Left lung (tissue), 14 donors: ENCODE measurements around the gene VIP. TPM values are rescaled to one million over a fixed set of nuclear protein-coding genes. Genes with fewer than 3 reads are reported as not detected.
"Not testable (repeated sequence)": the region's sequence is repeated elsewhere in the genome, so short reads cannot be mapped to it uniquely, and the experiment has no call there.

ENCODE experiments used
- ATAC-seq: fragments of 200-7000 bp; cut with Tn5 transposase; one replicate; pipeline ENCODE4 v1.9.1; 2020; ENCODE audit warnings: moderate library complexity
- DNase-seq, 4 donors: peaks; one replicate each; pipeline ENCODE4 v3.0.0-alpha.2; 2013 to 2020
- H3K27ac ChIP-seq, 2 donors: fragments of 200-600 bp; sonication (generic) in 1 of 2; one replicate each; pipeline versions ENCODE4 v1.5.0 to v1.8.0; 2020 to 2021
- H3K27me3 ChIP-seq, 2 donors: fragments of 200-600 bp; sonication (generic) in 1 of 2; one replicate each; pipeline versions ENCODE4 v1.5.0 to v1.8.0; 2020 to 2021
- H3K36me3 ChIP-seq, 2 donors: fragments of 200-600 bp; sonication (generic) in 1 of 2; one replicate each; pipeline versions ENCODE4 v1.5.0 to v1.8.0; 2020 to 2021
- H3K4me1 ChIP-seq, 2 donors: fragments of 200-600 bp; one replicate each; pipeline ENCODE4 v1.8.0; 2021
- H3K4me3 ChIP-seq, 2 donors: fragments of 200-600 bp; sonication (generic) in 1 of 2; one replicate each; pipeline versions ENCODE4 v1.5.0 to v1.8.0; 2020 to 2021; ENCODE audit warnings: mild to moderate bottlenecking in 1 of 2
- H3K9me3 ChIP-seq, 2 donors: fragments of 200-600 bp; sonication (generic) in 1 of 2; one replicate each; pipeline versions ENCODE4 v1.5.0 to v1.8.0; 2020 to 2021
- CTCF ChIP-seq, 2 donors: fragments of 200-600 bp; sonication (generic) in 1 of 2; IDR thresholded peaks; one replicate each; pipeline versions ENCODE4 v1.5.0 to v1.8.0; 2021; ENCODE audit warnings: antibody characterized with exemption in 2 of 2
- intact Hi-C, 2 donors: fragments of 100-400 bp; cut with DNase I; formaldehyde crosslinking; loops; one replicate each; pipeline versions ENCODE4 v1.11.2 to v1.14.2; 2022
- long read RNA-seq, 12 donors: library from polyadenylated mRNA in 2 of 12; unstranded in 2 of 12; transcript quantifications; one replicate each; pipeline ENCODE4 v2.0.0 and lab custom pipeline, GENCODE V29; 2019 to 2026
- polyA plus RNA-seq, 6 donors: library from polyadenylated mRNA; unstranded; fragments of 120-200 nt; gene quantifications; one replicate each; pipeline ENCODE4 v1.2.1, GENCODE V29; 2013; ENCODE audit not compliant: insufficient read length in 6 of 6
- total RNA-seq, 2 donors: library from RNA; stranded (reverse); fragmentation: NEBNext Ultra II Directional; extraction: Animal tissue kit (Norgen Biotek cat#: 25700); gene quantifications; one replicate each; pipeline ENCODE4 v1.2.1, GENCODE V29; 2021
- donor health status: DM: no; HTN: yes; CAD: no.
- donor health status: DM: no; HTN: no; CAD: no.

VIP gene
- total RNA-seq, result 1 to 10 TPM in 1 of 2 donors, under 1 TPM in 1; 0.23 to 1.4 TPM
- 1 to 10 TPM; 2.3 to 3.8 (median 3.1) TPM for polyA plus RNA-seq
- long read RNA-seq, donor 1, partial matches to known transcripts, result 0 of 1 reads
- long read RNA-seq, donor 1, other reads (novel, unspliced or antisense), result 0 of 1 reads
- long read RNA-seq, donor 2, result 0 reads
- long read RNA-seq, donor 3, result 0 reads
- long read RNA-seq, donor 4, result 0 reads
- long read RNA-seq, donor 5, partial matches to known transcripts, result 0 of 3 reads
- long read RNA-seq, donor 5, other reads (novel, unspliced or antisense), result 0 of 3 reads
- long read RNA-seq, donor 6, result 0 reads
- long read RNA-seq, donor 7, result 0 reads
- long read RNA-seq, donor 8, result 0 reads
- long read RNA-seq, donor 9, result 0 reads
- long read RNA-seq, donor 10, result 0 reads
- long read RNA-seq, donor 11, result 0 reads
- long read RNA-seq, donor 12, result 0 reads

- H3K27me3 ChIP-seq, result no peaks in the 10 kb centered on the region
- ATAC-seq, result peak; percentile 70
- no peaks in the 10 kb centered on the region for H3K9me3 ChIP-seq
- no peaks in the 10 kb centered on the region for H3K4me1 ChIP-seq
- no peak for TF ChIP-seq CTCF (IDR thresholded peaks at IDR 0.05)
- intact Hi-C loops, result no loop called here
- H3K27ac ChIP-seq, result no peak within 1 kb of the TSS
- peak in 2 of 4 donors; percentile 1 to 13 for DNase-seq
- H3K36me3 ChIP-seq, result no peaks in the 10 kb centered on the region
- H3K4me3 ChIP-seq, result no peak within 1 kb of the TSS
These were observed at the start of gene VIP for GRCh38 chr6:152750694-152751093. Gene VIP (plus strand): TSS chr6:152750797. CDS start chr6:152752178, 1,381 bp downstream.

GRCh38 chr6:152701081-152701862 lies 49.3 kb upstream of the VIP start:
- DNase-seq, result no peak
- Histone ChIP-seq H3K9me3 (no peaks in the 10 kb centered on the region), H3K4me3 (peak overlapping the region in 1 of 2 donors; percentile 28), H3K27me3 (no peaks in the 10 kb centered on the region), H3K27ac (no peak overlapping the region), H3K36me3 (no peaks in the 10 kb centered on the region), H3K4me1 (peaks cover 0 to 3% of the 10 kb centered on the region in 2 donors)
- TF ChIP-seq CTCF (IDR thresholded peaks at IDR 0.05), result no peak
- peak; percentile 16 for ATAC-seq
- intact Hi-C loops, result no loop called here

- no peaks in the 10 kb centered on the region for H3K27me3 ChIP-seq
- H3K27ac ChIP-seq, result no peak overlapping the region
- no peak for TF ChIP-seq CTCF (IDR thresholded peaks at IDR 0.05)
- H3K4me1 ChIP-seq, result no peaks in the 10 kb centered on the region
- DNase-seq (no peak), ATAC-seq (no peak)
- intact Hi-C loops, result no loop called here
- H3K36me3 ChIP-seq, result no peaks in the 10 kb centered on the region
- H3K9me3 ChIP-seq, result no peaks in the 10 kb centered on the region
- H3K4me3 ChIP-seq, result no peak overlapping the region
These were observed 48.7 kb upstream of the VIP start for GRCh38 chr6:152701863-152702401.

GRCh38 chr6:152703750-152704149 lies 46.8 kb upstream of the VIP start:
- peaks cover 0 to 10% of the 10 kb centered on the region in 2 donors for H3K9me3 ChIP-seq
- ATAC-seq, H3K36me3 ChIP-seq, DNase-seq, H3K4me1 ChIP-seq, H3K27me3 ChIP-seq, H3K27ac ChIP-seq, intact Hi-C loops, H3K4me3 ChIP-seq: not testable (repeated sequence)

GRCh38 chr6:152705327-152705726 lies 45.3 kb upstream of the VIP start:
- no peak overlapping the region for H3K4me3 ChIP-seq
- no peak overlapping the region for H3K27ac ChIP-seq
- intact Hi-C loops, result no loop called here
- no peaks in the 10 kb centered on the region for H3K27me3 ChIP-seq
- peaks cover 0 to 10% of the 10 kb centered on the region in 2 donors for H3K9me3 ChIP-seq
- no peaks in the 10 kb centered on the region for H3K4me1 ChIP-seq
- no peak for TF ChIP-seq CTCF (IDR thresholded peaks at IDR 0.05)
- H3K36me3 ChIP-seq, result no peaks in the 10 kb centered on the region
- ATAC-seq, result no peak
- DNase-seq, result no peak
